MCF 10A (cell line): ENCODE data around the gene OVOL2. TPM values are rescaled to one million over a fixed set of nuclear protein-coding genes. Genes with fewer than 3 reads are reported as not detected.
A peak's percentile ranks its signal among the peaks of the same experiment; 100 is the strongest.
"Not testable (repeated sequence)": the region's sequence is repeated elsewhere in the genome, so short reads cannot be mapped to it uniquely, and the experiment has no call there.

Experiments
- BruUV-seq: library from RNA; stranded (reverse); fragments of 400-500 nt; replicated peaks from 2 replicates; lab custom pipeline; 2021; lab: Mats Ljungman, UMichigan
- CTCF ChIA-PET: fragments of 300-600 bp; sonication (Branson Sonifier 250); formaldehyde crosslinking; extraction: SDS; loops from one replicate; lab custom pipeline; 2021; ENCODE audit warnings: antibody characterized with exemption, inconsistent platforms; lab: Yijun Ruan, JAX
- POLR2A ChIA-PET: fragments of 300-600, 350-650 bp; sonication (Branson Sonifier 250); formaldehyde crosslinking; extraction: SDS; loops from one replicate; lab custom pipeline; 2020; ENCODE audit warnings: antibody characterized with exemption, inconsistent platforms; lab: Yijun Ruan, JAX
- DNase-seq: peaks from one replicate; pipeline ENCODE4 v3.0.0-alpha.2; 2018; ENCODE audit not compliant: unreplicated experiment
- H3K27ac Mint-ChIP-seq: one replicate; pipeline ENCODE4 v1.8.0; 2022; ENCODE audit warnings: mild to moderate bottlenecking, low read depth, mixed read lengths; ENCODE audit not compliant: unreplicated experiment
- H3K27me3 Mint-ChIP-seq: one replicate; pipeline ENCODE4 v1.8.0; 2022; ENCODE audit warnings: mixed read lengths; ENCODE audit not compliant: insufficient read depth, unreplicated experiment
- H3K36me3 Mint-ChIP-seq: one replicate; pipeline ENCODE4 v1.8.0; 2022; ENCODE audit warnings: mild to moderate bottlenecking, moderate library complexity, mixed read lengths; ENCODE audit not compliant: insufficient read depth, unreplicated experiment
- H3K4me1 Mint-ChIP-seq: one replicate; pipeline ENCODE4 v1.8.0; 2022; ENCODE audit warnings: mixed read lengths; ENCODE audit not compliant: insufficient read depth, unreplicated experiment
- H3K4me3 Mint-ChIP-seq: one replicate; pipeline ENCODE4 v1.8.0; 2022; ENCODE audit warnings: mild to moderate bottlenecking, moderate library complexity, mixed read lengths; ENCODE audit not compliant: unreplicated experiment
- H3K9me3 Mint-ChIP-seq: one replicate; pipeline ENCODE4 v1.8.0; 2022; ENCODE audit warnings: mixed read lengths; ENCODE audit not compliant: unreplicated experiment
- intact Hi-C: fragments of 100-400 bp; cut with micrococcal nuclease; formaldehyde crosslinking; loops from 2 replicates; pipeline ENCODE4 v1.14.1; 2022
- total RNA-seq: library from RNA; stranded (reverse); gene quantifications from 2 replicates; pipeline ENCODE4 v1.2.3, GENCODE V29; 2022
- TF ChIP-seq, protein P1 (sequence below): fragments of 200-600 bp; IDR thresholded peaks from one replicate; pipeline ENCODE4 v1.8.0; 2022; ENCODE audit warnings: antibody characterized with exemption, mild to moderate bottlenecking; ENCODE audit not compliant: unreplicated experiment

The OVOL2 gene
- total RNA-seq, 1 experiment from 2014 or later: 2.1 TPM

DNA sequence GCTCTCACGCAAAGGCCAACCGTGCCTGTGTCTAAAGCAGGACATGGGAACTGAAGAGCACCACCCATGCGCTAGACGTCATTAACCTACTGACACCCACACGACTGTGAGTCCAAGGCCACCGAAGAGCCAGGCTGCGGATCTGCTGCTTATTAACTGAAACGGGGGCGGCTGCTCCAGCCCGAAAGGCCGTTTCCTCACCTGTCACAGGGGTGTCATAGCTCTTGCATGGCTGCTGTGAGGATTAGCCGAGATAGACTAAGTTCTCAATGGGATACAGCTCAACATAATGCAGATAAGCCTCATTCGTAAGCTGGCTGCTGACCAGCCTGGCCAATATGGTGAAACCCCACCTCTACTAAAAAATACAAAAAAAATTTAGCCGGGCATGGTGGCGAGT lies 26.7 kb downstream of the OVOL2 start:
- no peaks in the 10 kb centered on the region for H3K27me3 Mint-ChIP-seq
- H3K36me3 Mint-ChIP-seq: no peaks in the 10 kb centered on the region
- TF ChIP-seq, protein P1, sequence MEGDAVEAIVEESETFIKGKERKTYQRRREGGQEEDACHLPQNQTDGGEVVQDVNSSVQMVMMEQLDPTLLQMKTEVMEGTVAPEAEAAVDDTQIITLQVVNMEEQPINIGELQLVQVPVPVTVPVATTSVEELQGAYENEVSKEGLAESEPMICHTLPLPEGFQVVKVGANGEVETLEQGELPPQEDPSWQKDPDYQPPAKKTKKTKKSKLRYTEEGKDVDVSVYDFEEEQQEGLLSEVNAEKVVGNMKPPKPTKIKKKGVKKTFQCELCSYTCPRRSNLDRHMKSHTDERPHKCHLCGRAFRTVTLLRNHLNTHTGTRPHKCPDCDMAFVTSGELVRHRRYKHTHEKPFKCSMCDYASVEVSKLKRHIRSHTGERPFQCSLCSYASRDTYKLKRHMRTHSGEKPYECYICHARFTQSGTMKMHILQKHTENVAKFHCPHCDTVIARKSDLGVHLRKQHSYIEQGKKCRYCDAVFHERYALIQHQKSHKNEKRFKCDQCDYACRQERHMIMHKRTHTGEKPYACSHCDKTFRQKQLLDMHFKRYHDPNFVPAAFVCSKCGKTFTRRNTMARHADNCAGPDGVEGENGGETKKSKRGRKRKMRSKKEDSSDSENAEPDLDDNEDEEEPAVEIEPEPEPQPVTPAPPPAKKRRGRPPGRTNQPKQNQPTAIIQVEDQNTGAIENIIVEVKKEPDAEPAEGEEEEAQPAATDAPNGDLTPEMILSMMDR: no peak
- POLR2A ChIA-PET: interaction anchor here (0.6 kb wide), 1 partner anchor 310 kb away, joined by 3 read pairs; no protein-coding TSS in a partner anchor
- no peaks in the 10 kb centered on the region for H3K9me3 Mint-ChIP-seq
- intact Hi-C loops: no loop called here
- CTCF ChIA-PET: interaction anchor here (0.6 kb wide), 1 partner anchor 10 kb away, joined by 3 read pairs; no protein-coding TSS in a partner anchor
- peaks cover 5% of the 10 kb centered on the region for H3K4me1 Mint-ChIP-seq
- BruUV-seq: no TSS peak
- H3K27ac Mint-ChIP-seq: no peak overlapping the region
- no peak for DNase-seq
- H3K4me3 Mint-ChIP-seq: no peak overlapping the region

DNA sequence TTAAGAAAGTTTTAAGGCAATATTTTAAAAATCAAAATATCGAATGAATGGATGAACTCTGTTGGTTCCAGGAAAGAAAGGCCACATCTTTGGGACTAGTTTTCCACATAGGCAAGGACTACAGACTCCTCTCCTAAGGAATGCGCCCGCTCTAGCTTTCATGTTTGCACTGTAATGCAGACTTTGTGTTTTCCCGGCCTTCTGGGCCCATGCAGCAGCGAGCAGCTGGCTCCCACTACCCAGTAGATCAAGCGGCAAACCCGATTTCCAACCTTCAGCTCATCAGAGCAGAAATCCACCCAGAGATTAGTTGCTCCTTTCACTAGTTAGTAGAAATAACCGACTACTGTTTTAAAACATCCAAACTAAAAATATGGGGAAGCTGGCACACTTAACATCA lies 27.7 kb downstream of the OVOL2 start:
- TF ChIP-seq, protein P1: no peak
- no TSS peak for BruUV-seq
- no peak overlapping the region for H3K27ac Mint-ChIP-seq
- no peaks in the 10 kb centered on the region for H3K36me3 Mint-ChIP-seq
- no peaks in the 10 kb centered on the region for H3K9me3 Mint-ChIP-seq
- POLR2A ChIA-PET: interaction anchor here (0.7 to 1.0 kb wide), 3 partner anchors 9 to 60 kb away, joined by 3 read pairs; no protein-coding TSS in a partner anchor
- DNase-seq: no peak
- no peaks in the 10 kb centered on the region for H3K27me3 Mint-ChIP-seq
- CTCF ChIA-PET: no interaction called here
- H3K4me1 Mint-ChIP-seq: peaks cover 5% of the 10 kb centered on the region
- H3K4me3 Mint-ChIP-seq: no peak overlapping the region
- intact Hi-C loops: no loop called here

- H3K27ac Mint-ChIP-seq, H3K36me3 Mint-ChIP-seq, POLR2A ChIA-PET, intact Hi-C loops, H3K4me1 Mint-ChIP-seq, BruUV-seq, CTCF ChIA-PET, H3K27me3 Mint-ChIP-seq, H3K4me3 Mint-ChIP-seq, H3K9me3 Mint-ChIP-seq: not testable (repeated sequence)
- peak; percentile 18 for DNase-seq
These were observed 30.7 kb downstream of the OVOL2 start for GRCh38 chr20:18027011-18027410.

GRCh38 chr20:18024606-18025127 lies 33.0 kb downstream of the OVOL2 start:
- DNase-seq: no peak
- no TSS peak for BruUV-seq
- H3K4me3 Mint-ChIP-seq: no peak overlapping the region
- H3K27me3 Mint-ChIP-seq: no peaks in the 10 kb centered on the region
- H3K4me1 Mint-ChIP-seq: no peaks in the 10 kb centered on the region
- CTCF ChIA-PET: interaction anchor here (0.6 kb wide), 1 partner anchor 91 kb away, joined by 3 read pairs; no protein-coding TSS in a partner anchor
- H3K36me3 Mint-ChIP-seq: no peaks in the 10 kb centered on the region
- H3K27ac Mint-ChIP-seq: no peak overlapping the region
- intact Hi-C loops: no loop called here
- TF ChIP-seq, protein P1: no peak
- POLR2A ChIA-PET: no interaction called here
- H3K9me3 Mint-ChIP-seq: no peaks in the 10 kb centered on the region
